ENCODE measurements around the gene FAM171A2.

Gene FAM171A2

DNA sequence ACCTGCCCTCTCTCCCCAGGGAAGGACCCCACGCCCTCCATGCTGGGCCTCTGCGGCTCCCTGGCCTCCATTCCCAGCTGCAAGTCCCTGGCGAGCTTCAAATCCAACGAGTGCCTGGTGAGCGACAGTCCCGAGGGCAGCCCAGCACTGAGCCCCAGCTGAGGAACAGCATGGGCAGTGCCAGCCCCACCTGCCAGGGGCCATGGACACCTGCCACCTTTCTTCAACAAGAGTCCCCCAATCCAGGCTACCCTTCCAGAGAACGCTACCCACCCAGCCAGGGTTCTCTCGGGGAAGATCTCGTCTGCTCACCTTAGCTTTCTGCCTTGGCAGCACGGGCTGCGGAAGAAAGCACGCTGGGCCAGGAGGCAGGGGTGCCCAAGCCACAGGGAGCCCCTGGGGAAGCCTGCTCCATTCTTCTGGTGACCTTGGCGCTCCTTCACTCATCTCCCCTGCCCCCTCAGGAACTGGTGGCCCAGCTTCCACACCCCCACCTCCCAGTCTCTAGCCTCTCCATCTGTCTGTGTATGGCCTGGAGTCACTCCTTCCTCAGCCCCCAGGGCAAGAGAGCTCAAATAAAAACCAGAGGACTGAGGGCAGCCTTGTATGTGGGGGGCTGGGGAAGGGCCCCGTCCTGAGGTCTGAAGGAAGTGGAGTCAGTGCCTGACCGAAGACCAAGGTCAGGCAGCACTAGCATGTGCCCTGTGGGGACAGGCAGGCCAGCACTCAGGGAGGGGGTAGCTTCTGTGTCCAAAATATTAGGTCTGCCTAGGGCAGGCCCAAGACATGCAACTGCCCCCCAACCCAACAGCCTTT, 45.4 kb downstream of the FAM171A2 start:
- no peak overlapping the region for H3K27ac ChIP-seq (ENCODE audit: low read length)
- H3K27me3 ChIP-seq (ENCODE audit: control insufficient read depth in 1 of 2, insufficient read depth in 2 of 2, low read length in 2 of 2) = peaks cover 29 to 38% of the 10 kb centered on the region in 2 donors
- H3K9ac ChIP-seq (ENCODE audit: low read length in 2 of 2) = no peak overlapping the region
- H3K9me3 ChIP-seq (ENCODE audit: control insufficient read depth in 2 of 2, low read length in 2 of 2) = peaks cover 0 to 3% of the 10 kb centered on the region in 2 donors
- no peak overlapping the region for H3K4me3 ChIP-seq (ENCODE audit: low read length in 2 of 2)
- peaks cover 6% of the 10 kb centered on the region for H3K4me1 ChIP-seq (ENCODE audit: control insufficient read depth, insufficient read depth, low read length)
- H3K36me3 ChIP-seq (ENCODE audit: control insufficient read depth in 2 of 2, insufficient read depth in 2 of 2, low read length in 2 of 2) = peaks cover 19 to 20% of the 10 kb centered on the region in 2 donors

DNA sequence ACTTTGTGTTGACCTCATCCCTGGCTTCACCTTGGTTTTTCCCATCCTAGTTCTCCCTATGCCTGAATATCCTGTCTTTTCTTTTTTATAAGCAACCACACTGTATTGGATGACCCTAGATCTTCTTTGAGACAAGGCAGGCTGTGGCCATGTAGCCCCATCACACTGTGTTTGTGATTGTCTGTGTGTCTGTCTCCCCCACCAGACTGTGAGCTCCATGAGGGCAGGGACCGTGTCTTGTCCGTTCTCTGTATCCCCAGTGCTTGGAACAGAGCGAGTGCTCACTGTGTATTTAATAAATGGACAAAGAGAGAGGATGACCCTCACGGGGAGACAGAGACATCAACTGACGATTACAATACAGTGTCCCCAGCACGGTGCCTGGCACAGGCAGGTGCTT, 46.1 kb downstream of the FAM171A2 start:
- Histone ChIP-seq H3K9me3 (ENCODE audit: control insufficient read depth in 2 of 2, low read length in 2 of 2) (peaks cover 0 to 3% of the 10 kb centered on the region in 2 donors), H3K4me1 (ENCODE audit: control insufficient read depth, insufficient read depth, low read length) (peaks cover 6% of the 10 kb centered on the region), H3K27me3 (ENCODE audit: control insufficient read depth in 1 of 2, insufficient read depth in 2 of 2, low read length in 2 of 2) (peaks cover 35 to 38% of the 10 kb centered on the region in 2 donors), H3K9ac (ENCODE audit: low read length in 2 of 2) (no peak overlapping the region), H3K27ac (ENCODE audit: low read length) (no peak overlapping the region), H3K36me3 (ENCODE audit: control insufficient read depth in 2 of 2, insufficient read depth in 2 of 2, low read length in 2 of 2) (peaks cover 19 to 20% of the 10 kb centered on the region in 2 donors), H3K4me3 (ENCODE audit: low read length in 2 of 2) (no peak overlapping the region)

DNA sequence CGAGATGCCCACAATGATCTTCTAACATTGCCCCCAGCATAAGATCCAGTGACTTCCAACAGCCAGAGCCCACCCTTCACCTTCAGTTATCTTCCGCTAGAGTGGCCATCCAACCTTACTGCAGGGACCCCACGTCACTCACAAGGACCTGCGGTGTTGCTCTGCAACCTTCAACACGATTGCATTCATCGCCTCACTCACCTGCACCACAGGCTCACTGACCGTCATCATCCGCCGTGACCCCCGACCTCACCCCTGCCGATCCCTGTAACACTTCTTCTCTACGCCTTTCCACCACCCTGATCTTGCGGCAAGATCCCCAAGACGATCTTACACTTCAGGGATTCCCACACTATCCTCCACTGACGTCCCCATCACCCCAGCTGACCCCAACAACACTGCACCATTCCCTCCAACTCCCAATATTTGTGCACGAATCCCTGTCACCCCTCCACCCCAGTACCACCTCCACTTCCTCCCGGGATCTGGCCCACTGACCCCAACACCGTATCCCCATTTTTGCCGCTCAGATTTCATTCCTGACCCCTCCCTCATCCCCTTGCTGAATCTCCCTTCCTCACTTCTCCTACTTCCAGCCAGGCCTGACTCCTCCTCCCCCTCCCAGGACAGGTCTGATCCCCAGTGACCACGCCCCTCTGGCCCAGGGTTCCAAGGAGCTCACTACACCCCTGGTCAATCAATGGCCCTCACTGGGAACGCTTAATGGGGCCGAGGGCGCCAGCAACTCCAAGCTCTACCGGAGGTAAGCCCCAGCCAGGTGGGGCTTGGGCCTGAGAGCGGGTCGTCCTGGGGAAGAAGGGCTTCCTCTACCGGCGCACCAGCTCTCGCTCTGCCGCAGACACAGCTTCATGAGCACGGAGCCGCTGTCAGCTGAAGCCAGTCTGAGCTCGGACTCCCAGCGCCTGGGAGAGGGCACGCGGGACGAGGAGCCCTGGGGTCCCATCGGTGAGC, 47.6 kb downstream of the FAM171A2 start:
- no peak overlapping the region for H3K4me3 ChIP-seq (ENCODE audit: low read length in 2 of 2)

DNA sequence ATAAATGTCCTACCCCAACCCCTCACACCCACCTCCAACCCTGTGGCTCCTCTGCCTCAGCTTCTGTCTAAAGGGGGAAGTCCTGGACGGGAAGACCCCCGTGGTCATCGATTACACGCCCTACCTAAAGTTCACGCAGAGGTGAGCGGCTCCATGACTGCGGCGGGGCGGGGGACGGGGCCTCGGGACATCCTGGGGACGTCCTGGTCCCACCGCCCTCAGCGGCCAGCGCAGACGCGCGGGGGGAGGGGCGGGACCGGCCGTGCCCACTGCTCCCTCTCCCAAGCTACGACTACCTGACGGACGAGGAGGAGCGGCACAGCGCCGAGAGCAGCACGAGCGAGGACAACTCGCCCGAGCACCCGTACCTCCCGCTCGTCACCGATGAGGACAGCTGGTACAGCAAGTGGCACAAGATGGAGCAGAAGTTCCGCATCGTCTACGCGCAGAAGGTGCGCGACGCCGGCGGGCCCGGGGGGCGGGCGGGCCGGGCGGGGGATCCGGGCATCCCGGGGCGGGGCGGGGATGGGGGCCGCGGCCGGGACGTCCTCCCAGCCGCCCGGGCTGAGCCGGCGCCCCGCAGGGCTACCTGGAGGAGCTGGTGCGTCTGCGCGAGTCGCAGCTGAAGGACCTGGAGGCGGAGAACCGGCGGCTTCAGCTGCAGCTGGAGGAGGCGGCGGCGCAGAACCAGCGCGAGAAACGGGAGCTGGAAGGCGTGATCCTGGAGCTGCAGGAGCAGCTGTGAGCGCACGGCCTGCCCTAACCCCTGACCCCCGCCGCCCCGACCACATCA, 48.6 kb downstream of the FAM171A2 start:
- Histone ChIP-seq H3K9me3 (ENCODE audit: control insufficient read depth in 2 of 2, low read length in 2 of 2) (peaks cover 0 to 3% of the 10 kb centered on the region in 2 donors), H3K36me3 (ENCODE audit: control insufficient read depth in 2 of 2, insufficient read depth in 2 of 2, low read length in 2 of 2) (peaks cover 2 to 6% of the 10 kb centered on the region in 2 donors), H3K27ac (ENCODE audit: low read length) (no peak overlapping the region), H3K27me3 (ENCODE audit: control insufficient read depth in 1 of 2, insufficient read depth in 2 of 2, low read length in 2 of 2) (peaks cover 35 to 38% of the 10 kb centered on the region in 2 donors), H3K4me3 (ENCODE audit: low read length in 2 of 2) (peak overlapping the region; percentile 22 to 57), H3K4me1 (ENCODE audit: control insufficient read depth, insufficient read depth, low read length) (peaks cover 6% of the 10 kb centered on the region), H3K9ac (ENCODE audit: low read length in 2 of 2) (no peak overlapping the region)

More for the DNA sequence above, 47.6 kb downstream of the FAM171A2 start:
- Histone ChIP-seq H3K27me3 (ENCODE audit: control insufficient read depth in 1 of 2, insufficient read depth in 2 of 2, low read length in 2 of 2) (peaks cover 35 to 38% of the 10 kb centered on the region in 2 donors), H3K4me1 (ENCODE audit: control insufficient read depth, insufficient read depth, low read length) (peaks cover 6% of the 10 kb centered on the region), H3K27ac (ENCODE audit: low read length) (no peak overlapping the region), H3K36me3 (ENCODE audit: control insufficient read depth in 2 of 2, insufficient read depth in 2 of 2, low read length in 2 of 2) (peaks cover 8 to 12% of the 10 kb centered on the region in 2 donors), H3K9ac (ENCODE audit: low read length in 2 of 2) (no peak overlapping the region), H3K9me3 (ENCODE audit: control insufficient read depth in 2 of 2, low read length in 2 of 2) (peaks cover 0 to 3% of the 10 kb centered on the region in 2 donors)

DNA sequence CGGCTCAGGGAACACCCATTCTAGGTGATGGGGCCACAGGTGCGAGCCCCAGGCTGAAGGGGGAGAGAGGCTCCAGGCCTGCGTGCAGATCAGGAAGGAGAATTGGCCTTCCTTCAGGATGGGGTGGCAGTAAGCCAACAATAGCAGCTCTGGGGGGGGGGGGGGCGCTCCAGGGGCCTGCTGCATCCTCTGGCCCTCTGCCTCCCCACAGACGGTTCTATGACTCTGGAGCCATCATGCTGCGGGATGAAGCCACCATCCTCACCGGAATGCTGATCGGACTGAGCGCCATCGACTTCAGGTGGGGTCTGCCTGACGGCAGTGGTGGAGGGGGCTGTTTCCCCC, 49.2 kb downstream of the FAM171A2 start:
- H3K27me3 ChIP-seq (ENCODE audit: control insufficient read depth in 1 of 2, insufficient read depth in 2 of 2, low read length in 2 of 2) = peaks cover 35 to 38% of the 10 kb centered on the region in 2 donors
- no peak overlapping the region for H3K27ac ChIP-seq (ENCODE audit: low read length)
- H3K9ac ChIP-seq (ENCODE audit: low read length in 2 of 2) = no peak overlapping the region
- peaks cover 0 to 3% of the 10 kb centered on the region in 2 donors for H3K9me3 ChIP-seq (ENCODE audit: control insufficient read depth in 2 of 2, low read length in 2 of 2)
- peak overlapping the region in 1 of 2 donors; percentile 57 for H3K4me3 ChIP-seq (ENCODE audit: low read length in 2 of 2)
- H3K4me1 ChIP-seq (ENCODE audit: control insufficient read depth, insufficient read depth, low read length) = peaks cover 6% of the 10 kb centered on the region
- peaks cover 1 to 2% of the 10 kb centered on the region in 2 donors for H3K36me3 ChIP-seq (ENCODE audit: control insufficient read depth in 2 of 2, insufficient read depth in 2 of 2, low read length in 2 of 2)

DNA sequence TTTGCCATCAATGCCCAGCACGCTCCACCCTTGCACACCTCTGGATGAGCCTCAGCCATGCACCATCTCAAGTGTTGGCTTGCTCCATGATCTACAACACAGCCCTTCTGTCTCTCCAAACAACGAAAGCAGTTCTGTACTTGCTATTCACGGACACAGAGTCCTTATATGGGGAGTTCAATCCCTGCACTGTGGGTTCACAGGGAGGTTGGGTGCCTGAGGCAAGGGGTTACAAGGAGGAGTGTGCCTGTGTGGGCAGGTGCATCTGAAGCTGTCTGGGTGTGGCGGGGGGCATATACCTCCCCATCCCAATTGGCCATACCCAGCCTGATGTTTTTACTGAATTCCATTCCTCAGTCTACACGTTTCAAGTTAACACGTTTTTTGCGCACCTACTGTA, 49.6 kb downstream of the FAM171A2 start:
- Histone ChIP-seq H3K4me3 (ENCODE audit: low read length in 2 of 2) (no peak overlapping the region), H3K4me1 (ENCODE audit: control insufficient read depth, insufficient read depth, low read length) (peaks cover 7% of the 10 kb centered on the region), H3K27ac (ENCODE audit: low read length) (no peak overlapping the region), H3K27me3 (ENCODE audit: control insufficient read depth in 1 of 2, insufficient read depth in 2 of 2, low read length in 2 of 2) (peaks cover 35 to 38% of the 10 kb centered on the region in 2 donors), H3K36me3 (ENCODE audit: control insufficient read depth in 2 of 2, insufficient read depth in 2 of 2, low read length in 2 of 2) (no peaks in the 10 kb centered on the region), H3K9me3 (ENCODE audit: control insufficient read depth in 2 of 2, low read length in 2 of 2) (peaks cover 0 to 3% of the 10 kb centered on the region in 2 donors), H3K9ac (ENCODE audit: low read length in 2 of 2) (no peak overlapping the region)

DNA sequence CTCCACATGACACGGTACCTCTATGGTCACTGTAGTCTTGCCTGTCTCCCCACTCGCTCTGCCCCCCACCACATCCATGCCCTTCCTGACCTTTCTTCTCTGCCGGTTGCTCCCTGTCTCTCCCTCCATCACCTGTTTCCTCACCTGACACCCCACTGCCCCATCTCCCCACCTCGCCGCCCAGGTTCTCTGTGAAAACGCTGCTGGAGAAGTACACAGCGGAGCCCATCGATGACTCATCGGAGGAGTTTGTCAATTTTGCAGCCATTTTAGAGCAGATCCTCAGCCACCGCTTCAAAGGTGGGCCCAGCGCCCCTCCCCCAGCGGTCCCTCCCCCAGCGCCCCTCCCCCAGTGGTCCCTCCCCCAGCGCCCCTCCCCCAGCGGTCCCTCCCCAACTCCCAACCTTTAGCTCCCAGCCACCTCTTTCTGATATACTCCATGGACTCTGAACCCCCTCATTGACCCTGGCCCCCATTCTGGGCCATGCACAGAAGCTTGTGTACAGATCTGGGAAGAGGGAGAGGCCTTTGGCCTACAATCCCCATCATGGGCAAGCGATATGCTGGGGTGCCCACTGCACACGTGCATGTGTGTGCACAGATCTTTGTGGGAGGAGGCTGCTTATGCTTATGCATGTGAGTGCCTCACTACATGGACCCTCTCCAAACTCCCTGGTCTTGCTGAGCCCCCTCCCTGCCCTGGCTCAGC, 51.1 kb downstream of the FAM171A2 start:
- Histone ChIP-seq H3K27ac (ENCODE audit: low read length) (no peak overlapping the region), H3K9ac (ENCODE audit: low read length in 2 of 2) (no peak overlapping the region), H3K4me3 (ENCODE audit: low read length in 2 of 2) (no peak overlapping the region), H3K4me1 (ENCODE audit: control insufficient read depth, insufficient read depth, low read length) (peaks cover 18% of the 10 kb centered on the region), H3K36me3 (ENCODE audit: control insufficient read depth in 2 of 2, insufficient read depth in 2 of 2, low read length in 2 of 2) (no peaks in the 10 kb centered on the region), H3K9me3 (ENCODE audit: control insufficient read depth in 2 of 2, low read length in 2 of 2) (peaks cover 0 to 3% of the 10 kb centered on the region in 2 donors), H3K27me3 (ENCODE audit: control insufficient read depth in 1 of 2, insufficient read depth in 2 of 2, low read length in 2 of 2) (peaks cover 32 to 35% of the 10 kb centered on the region in 2 donors)

DNA sequence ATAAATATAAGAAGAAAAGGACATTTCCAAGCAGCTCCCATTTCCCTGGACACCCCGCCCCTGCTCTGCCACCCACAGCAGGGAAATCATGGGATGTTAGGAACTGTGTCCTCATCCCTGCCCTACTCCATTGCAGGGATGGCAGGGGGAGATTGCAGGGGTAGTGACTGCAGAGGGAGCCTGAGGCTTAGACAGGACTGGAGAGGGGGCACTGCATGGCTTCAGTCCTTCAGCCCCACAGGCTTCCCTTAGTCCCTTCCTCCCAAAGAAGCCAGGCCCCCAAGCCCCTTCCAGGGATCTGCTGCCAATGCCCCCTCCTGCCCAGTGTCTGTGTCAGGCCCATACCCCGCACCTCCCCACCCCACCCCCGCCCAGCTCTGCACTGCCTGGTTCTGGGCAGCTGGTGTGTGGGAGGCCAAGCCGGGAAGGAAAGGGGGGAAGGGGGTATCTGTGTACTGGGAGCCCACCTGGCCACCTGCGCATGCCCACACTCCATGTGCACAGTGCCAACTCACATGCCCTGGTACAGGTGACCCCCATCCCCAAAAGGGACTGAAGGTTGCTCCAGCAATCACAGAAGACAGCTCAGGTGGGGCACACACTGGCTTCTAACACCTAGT, 52.0 kb downstream of the FAM171A2 start:
- H3K27me3 ChIP-seq (ENCODE audit: control insufficient read depth in 1 of 2, insufficient read depth in 2 of 2, low read length in 2 of 2) = peaks cover 26 to 27% of the 10 kb centered on the region in 2 donors
- H3K4me3 ChIP-seq (ENCODE audit: low read length in 2 of 2) = no peak overlapping the region
- peaks cover 22% of the 10 kb centered on the region for H3K4me1 ChIP-seq (ENCODE audit: control insufficient read depth, insufficient read depth, low read length)
- no peak overlapping the region for H3K27ac ChIP-seq (ENCODE audit: low read length)
- H3K9ac ChIP-seq (ENCODE audit: low read length in 2 of 2) = no peak overlapping the region
- no peaks in the 10 kb centered on the region for H3K36me3 ChIP-seq (ENCODE audit: control insufficient read depth in 2 of 2, insufficient read depth in 2 of 2, low read length in 2 of 2)
- H3K9me3 ChIP-seq (ENCODE audit: control insufficient read depth in 2 of 2, low read length in 2 of 2) = no peaks in the 10 kb centered on the region

DNA sequence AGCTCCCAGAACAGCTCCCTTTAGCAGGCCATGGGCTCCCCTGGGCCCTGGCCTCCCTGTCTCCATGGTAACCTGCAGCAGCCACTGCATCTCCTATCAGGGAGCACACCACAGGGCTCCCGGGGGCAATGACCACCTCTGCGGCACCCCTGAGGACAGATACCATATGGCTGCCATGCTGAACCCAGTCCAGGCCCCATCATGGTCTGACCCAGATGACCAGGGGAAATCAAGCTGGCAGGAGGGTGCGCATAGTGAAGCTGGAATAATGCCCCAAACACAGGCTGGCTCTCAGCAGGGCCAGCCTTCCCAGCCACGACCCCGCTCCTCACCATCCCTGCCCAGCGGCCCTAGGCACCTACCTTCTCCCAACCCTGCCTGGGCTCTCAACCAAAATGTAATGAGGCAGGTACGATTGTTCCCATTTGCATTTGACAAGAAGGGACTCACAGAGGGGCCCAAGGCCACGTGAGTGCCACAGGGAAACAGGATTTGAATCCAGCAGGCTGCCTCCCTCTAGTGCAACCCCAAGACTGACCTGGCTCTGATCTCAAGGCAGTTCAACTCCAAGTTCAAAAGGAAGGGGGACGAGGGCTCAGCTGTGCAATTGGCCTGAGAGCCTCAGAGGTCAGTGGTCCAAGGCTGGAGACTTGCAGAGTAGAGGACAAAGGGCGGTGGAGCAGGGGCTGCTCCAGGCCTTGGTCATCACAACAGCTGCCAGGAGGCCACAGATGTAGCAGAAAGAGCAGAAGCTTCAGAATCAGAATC, 52.9 kb downstream of the FAM171A2 start:
- Histone ChIP-seq H3K4me3 (ENCODE audit: low read length in 2 of 2) (no peak overlapping the region), H3K4me1 (ENCODE audit: control insufficient read depth, insufficient read depth, low read length) (peaks cover 22% of the 10 kb centered on the region), H3K27me3 (ENCODE audit: control insufficient read depth in 1 of 2, insufficient read depth in 2 of 2, low read length in 2 of 2) (peaks cover 18 to 19% of the 10 kb centered on the region in 2 donors), H3K36me3 (ENCODE audit: control insufficient read depth in 2 of 2, insufficient read depth in 2 of 2, low read length in 2 of 2) (no peaks in the 10 kb centered on the region), H3K9ac (ENCODE audit: low read length in 2 of 2) (no peak overlapping the region), H3K27ac (ENCODE audit: low read length) (no peak overlapping the region), H3K9me3 (ENCODE audit: control insufficient read depth in 2 of 2, low read length in 2 of 2) (no peaks in the 10 kb centered on the region)

All from stomach smooth muscle (tissue), 2 donors.